ENCODE measurements around the gene MGAT3. TPM values are rescaled to one million over a fixed set of nuclear protein-coding genes. Genes with fewer than 3 reads are reported as not detected.

MGAT3 gene
- total and polyA plus RNA-seq, 2 of the 8 experiments (the other 6 are each of a cell fraction or from before 2014, with no cell fraction given) = 4.3 to 9.2 TPM

GRCh38 chr22:39519681-39520225 is 62.9 kb downstream of the MGAT3 start (continued):
- TF ChIP-seq RXRA (IDR thresholded peaks at IDR 0.05; ENCODE audit: insufficient read depth, low read depth, low read length) = no peak
- TF ChIP-seq EZH2 (IDR thresholded peaks at IDR 0.05; ENCODE audit: low read depth, low read length, severe bottlenecking) = no peak
- no peak for TF ChIP-seq JUND (IDR thresholded peaks at IDR 0.05; ENCODE audit: low read length)
- TF ChIP-seq SIX5 (IDR thresholded peaks at IDR 0.05; ENCODE audit: low read depth, low read length) = no peak
- no peak for TF ChIP-seq TEAD4 (IDR thresholded peaks at IDR 0.05; ENCODE audit: low read depth, low read length)
- no peak for TF ChIP-seq ATF3 (IDR thresholded peaks at IDR 0.05; ENCODE audit: insufficient read depth, low read depth, low read length)
- TF ChIP-seq RNF2 (IDR thresholded peaks at IDR 0.05; ENCODE audit: borderline replicate concordance, low read depth, low read length, missing control alignments, poor library complexity, severe bottlenecking) = no peak
- TF ChIP-seq KDM5A (IDR thresholded peaks at IDR 0.05; ENCODE audit: low read length) = peak; percentile 56; the same call in 1 of the 2 replicates
- TF ChIP-seq HDAC6 (IDR thresholded peaks at IDR 0.05; ENCODE audit: low read depth, low read length) = no peak
- TF ChIP-seq GABPA (IDR thresholded peaks at IDR 0.05; ENCODE audit: borderline replicate concordance, insufficient read depth, low read length) = no peak
- no peak for TF ChIP-seq SIN3A (conservative IDR thresholded peaks at IDR 0.05 in 1 of 2, IDR thresholded peaks at IDR 0.05 in 1 of 2; ENCODE audit: low read depth in 1 of 2, low read length in 2 of 2)
- no peak; the same call in none of the 2 replicates for TF ChIP-seq SP4 (IDR thresholded peaks at IDR 0.05; ENCODE audit: low read length)
- peak; percentile 76 for TF ChIP-seq TAF7 (optimal IDR thresholded peaks at IDR 0.05; ENCODE audit: borderline replicate concordance, low read depth, low read length)
- no peak for TF ChIP-seq JUN (IDR thresholded peaks at IDR 0.05; ENCODE audit: low read depth, low read length)
- no peak for TF ChIP-seq NANOG (IDR thresholded peaks at IDR 0.05; ENCODE audit: insufficient read depth, low read depth, low read length, poor library complexity, severe bottlenecking)
- TF ChIP-seq GTF2F1 (IDR thresholded peaks at IDR 0.05; ENCODE audit: borderline replicate concordance, low read depth, low read length) = no peak
- TF ChIP-seq CBX5 (IDR thresholded peaks at IDR 0.05; ENCODE audit: low read depth, low read length) = no peak
- no peak for TF ChIP-seq MAFK (IDR thresholded peaks at IDR 0.05; ENCODE audit: low read depth, low read length)
- no peak for TF ChIP-seq MAX (IDR thresholded peaks at IDR 0.05)
- no peak for TF ChIP-seq ASH2L (IDR thresholded peaks at IDR 0.05; ENCODE audit: low read length)
- peak; percentile 27 for TF ChIP-seq TAF1 (IDR thresholded peaks at IDR 0.05; ENCODE audit: low read depth, low read length)

All from H1 (cell line).